GM18519 (cell line): ENCODE results near the gene SASS6.
A peak's percentile ranks its signal among the peaks of the same experiment; 100 is the strongest.
"Not testable (repeated sequence)": the region's sequence is repeated elsewhere in the genome, so short reads cannot be mapped to it uniquely, and the experiment has no call there.

ENCODE experiments used
- ATAC-seq: cut with Tn5 transposase; IDR thresholded peaks from one replicate; pipeline ENCODE4 v1.9.1; 2021; ENCODE audit warnings: mild to moderate bottlenecking, moderate library complexity; ENCODE audit not compliant: unreplicated experiment, low FRiP score

The SASS6 gene

GRCh38 chr1:100051401-100051800 is 81.3 kb downstream of the SASS6 start:
- ATAC-seq, result no peak

GRCh38 chr1:100050139-100050538 is 82.6 kb downstream of the SASS6 start:
- no peak for ATAC-seq

- ATAC-seq, result not testable (repeated sequence)
These were observed 85.5 kb downstream of the SASS6 start for GRCh38 chr1:100047235-100047708.

GRCh38 chr1:100045206-100045605 is 87.5 kb downstream of the SASS6 start:
- ATAC-seq, result no peak

GRCh38 chr1:100039591-100039990 is 93.1 kb downstream of the SASS6 start:
- no peak for ATAC-seq

- peak; percentile 28 for ATAC-seq
These were observed 94.0 kb downstream of the SASS6 start for GRCh38 chr1:100038660-100039287.

GRCh38 chr1:100037927-100038659 is 94.6 kb downstream of the SASS6 start:
- peak; percentile 78 for ATAC-seq

GRCh38 chr1:100037656-100037926 is 95.1 kb downstream of the SASS6 start:
- ATAC-seq, result no peak

GRCh38 chr1:100036718-100037655 is 95.7 kb downstream of the SASS6 start:
- ATAC-seq, result no peak

- no peak for ATAC-seq
These were observed 97.5 kb downstream of the SASS6 start for GRCh38 chr1:100035214-100035613.

- no peak for ATAC-seq
These were observed 98.3 kb downstream of the SASS6 start for GRCh38 chr1:100034470-100034869.
